ENCODE results near the gene CLDN34.

Gene CLDN34

GRCh38 chrX:9957743-9958142, 9.4 kb upstream of the CLDN34 start:
- Histone ChIP-seq H3K4me3 (ENCODE audit: low read depth, low read length) (no peak overlapping the region), H3K4me1 (no peaks in the 10 kb centered on the region), H3K27me3 (no peaks in the 10 kb centered on the region), H3K9me3 (no peaks in the 10 kb centered on the region), H3K36me3 (no peaks in the 10 kb centered on the region)
- TF ChIP-seq, protein P1, sequence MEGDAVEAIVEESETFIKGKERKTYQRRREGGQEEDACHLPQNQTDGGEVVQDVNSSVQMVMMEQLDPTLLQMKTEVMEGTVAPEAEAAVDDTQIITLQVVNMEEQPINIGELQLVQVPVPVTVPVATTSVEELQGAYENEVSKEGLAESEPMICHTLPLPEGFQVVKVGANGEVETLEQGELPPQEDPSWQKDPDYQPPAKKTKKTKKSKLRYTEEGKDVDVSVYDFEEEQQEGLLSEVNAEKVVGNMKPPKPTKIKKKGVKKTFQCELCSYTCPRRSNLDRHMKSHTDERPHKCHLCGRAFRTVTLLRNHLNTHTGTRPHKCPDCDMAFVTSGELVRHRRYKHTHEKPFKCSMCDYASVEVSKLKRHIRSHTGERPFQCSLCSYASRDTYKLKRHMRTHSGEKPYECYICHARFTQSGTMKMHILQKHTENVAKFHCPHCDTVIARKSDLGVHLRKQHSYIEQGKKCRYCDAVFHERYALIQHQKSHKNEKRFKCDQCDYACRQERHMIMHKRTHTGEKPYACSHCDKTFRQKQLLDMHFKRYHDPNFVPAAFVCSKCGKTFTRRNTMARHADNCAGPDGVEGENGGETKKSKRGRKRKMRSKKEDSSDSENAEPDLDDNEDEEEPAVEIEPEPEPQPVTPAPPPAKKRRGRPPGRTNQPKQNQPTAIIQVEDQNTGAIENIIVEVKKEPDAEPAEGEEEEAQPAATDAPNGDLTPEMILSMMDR (IDR thresholded peaks at IDR 0.05; ENCODE audit: low read depth, low read length) = no peak
- DNase-seq = no peak

DNA sequence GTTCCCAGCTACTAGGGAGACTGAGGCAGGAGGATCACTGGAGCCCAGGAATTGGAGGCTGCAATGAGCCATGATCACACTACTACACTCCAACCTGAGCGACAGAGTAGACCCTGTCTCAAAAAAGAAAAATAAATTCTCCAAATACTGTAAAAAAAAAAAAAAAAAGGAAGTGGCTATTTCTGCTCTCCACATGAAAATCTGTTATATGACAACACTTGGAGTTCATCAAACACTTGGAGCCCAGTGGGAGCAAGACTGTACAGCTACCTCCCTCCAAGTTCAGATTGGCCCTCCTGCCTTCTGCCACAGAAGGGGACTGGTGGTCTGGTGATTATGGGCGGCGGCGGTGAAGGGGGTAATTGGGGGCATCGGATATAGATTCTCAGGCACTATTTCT, 9.0 kb upstream of the CLDN34 start:
- H3K36me3 ChIP-seq = no peaks in the 10 kb centered on the region
- TF ChIP-seq, protein P1 (IDR thresholded peaks at IDR 0.05; ENCODE audit: low read depth, low read length) = no peak
- no peak for DNase-seq
- H3K27me3 ChIP-seq = no peaks in the 10 kb centered on the region
- no peaks in the 10 kb centered on the region for H3K9me3 ChIP-seq
- H3K4me1 ChIP-seq = no peaks in the 10 kb centered on the region
- no peak overlapping the region for H3K4me3 ChIP-seq (ENCODE audit: low read depth, low read length)

- H3K27me3 ChIP-seq = no peaks in the 10 kb centered on the region
- no peak for DNase-seq
- H3K9me3 ChIP-seq = no peaks in the 10 kb centered on the region
- no peaks in the 10 kb centered on the region for H3K36me3 ChIP-seq
- no peaks in the 10 kb centered on the region for H3K4me1 ChIP-seq
- TF ChIP-seq, protein P1 (IDR thresholded peaks at IDR 0.05; ENCODE audit: low read depth, low read length) = no peak
- no peak overlapping the region for H3K4me3 ChIP-seq (ENCODE audit: low read depth, low read length)
Observed at GRCh38 chrX:9961750-9962149, 5.4 kb upstream of the CLDN34 start.

GRCh38 chrX:9977635-9978034, 10.5 kb downstream of the CLDN34 start:
- no peaks in the 10 kb centered on the region for H3K4me1 ChIP-seq
- DNase-seq = no peak
- H3K9me3 ChIP-seq = no peaks in the 10 kb centered on the region
- TF ChIP-seq, protein P1 (IDR thresholded peaks at IDR 0.05; ENCODE audit: low read depth, low read length) = no peak
- H3K27me3 ChIP-seq = no peaks in the 10 kb centered on the region
- no peaks in the 10 kb centered on the region for H3K36me3 ChIP-seq
- no peak overlapping the region for H3K4me3 ChIP-seq (ENCODE audit: low read depth, low read length)

DNA sequence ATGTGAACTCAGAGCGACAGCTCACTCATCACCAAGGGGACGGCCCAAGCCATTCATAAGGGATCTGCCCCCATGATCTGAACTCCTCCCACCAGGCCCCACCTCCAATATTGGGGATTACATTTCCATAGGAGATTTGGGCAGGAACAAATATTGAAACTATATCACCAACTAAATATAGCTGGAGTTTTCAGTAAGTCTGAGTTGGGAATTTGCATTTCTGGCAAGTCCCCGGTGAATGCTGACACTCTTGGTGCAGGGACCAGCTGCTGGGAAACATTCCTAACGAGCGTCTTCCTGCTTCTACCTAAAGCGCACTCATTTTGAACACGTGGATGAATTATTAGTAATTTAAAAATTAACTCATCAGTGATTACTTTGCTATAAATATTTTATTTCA, 13.2 kb downstream of the CLDN34 start:
- Histone ChIP-seq H3K4me3 (ENCODE audit: low read depth, low read length) (no peak overlapping the region), H3K36me3 (no peaks in the 10 kb centered on the region), H3K27me3 (no peaks in the 10 kb centered on the region), H3K4me1 (no peaks in the 10 kb centered on the region), H3K9me3 (no peaks in the 10 kb centered on the region)
- DNase-seq = no peak
- TF ChIP-seq, protein P1 (IDR thresholded peaks at IDR 0.05; ENCODE audit: low read depth, low read length) = no peak

- H3K9me3 ChIP-seq = no peaks in the 10 kb centered on the region
- no peak overlapping the region for H3K4me3 ChIP-seq (ENCODE audit: low read depth, low read length)
- H3K4me1 ChIP-seq = no peaks in the 10 kb centered on the region
- no peaks in the 10 kb centered on the region for H3K36me3 ChIP-seq
- no peaks in the 10 kb centered on the region for H3K27me3 ChIP-seq
- no peak for DNase-seq
- TF ChIP-seq, protein P1 (IDR thresholded peaks at IDR 0.05; ENCODE audit: low read depth, low read length) = no peak
Observed at GRCh38 chrX:9980927-9981326, 13.8 kb downstream of the CLDN34 start.

All from BE2C (cell line).